H54 (cell line): ENCODE data around the gene TMEM255B.

ENCODE experiments used
- DNase-seq: peaks from one replicate; pipeline ENCODE4 v3.0.0; 2011; ENCODE audit warnings: low spot score, mixed read lengths; ENCODE audit not compliant: insufficient read length
- FAIRE-seq: peaks from 3 replicates; lab custom pipeline; 2011; peaks lifted over from hg19 to GRCh38; lab: Jason Lieb, UNC
- POLR2A ChIP-seq: IDR thresholded peaks from 2 replicates; pipeline ENCODE4 v1.6.1; 2011; ENCODE audit warnings: low read depth, mild to moderate bottlenecking, low read length

TMEM255B gene

GRCh38 chr13:113801289-113801961, 42.4 kb downstream of the TMEM255B start:
- no peak for FAIRE-seq
- no peak for TF ChIP-seq POLR2A
- DNase-seq, result no peak

- peak; percentile 87 for DNase-seq
- no peak for TF ChIP-seq POLR2A
- FAIRE-seq, result peak; percentile 15
Measured at GRCh38 chr13:113802090-113802531, 43.1 kb downstream of the TMEM255B start.

- DNase-seq (no peak), FAIRE-seq (no peak)
- no peak for TF ChIP-seq POLR2A
Measured at GRCh38 chr13:113802761-113803160, 43.7 kb downstream of the TMEM255B start.

- no peak for FAIRE-seq
Measured at GRCh38 chr13:113803409-113804016, 44.5 kb downstream of the TMEM255B start.

GRCh38 chr13:113804017-113804702, 45.1 kb downstream of the TMEM255B start:
- TF ChIP-seq POLR2A, result no peak
- DNase-seq, result peak; percentile 89
- FAIRE-seq, result peak; percentile 77

More at GRCh38 chr13:113803409-113804016, 44.5 kb downstream of the TMEM255B start:
- no peak for DNase-seq
- TF ChIP-seq POLR2A, result no peak

DNA sequence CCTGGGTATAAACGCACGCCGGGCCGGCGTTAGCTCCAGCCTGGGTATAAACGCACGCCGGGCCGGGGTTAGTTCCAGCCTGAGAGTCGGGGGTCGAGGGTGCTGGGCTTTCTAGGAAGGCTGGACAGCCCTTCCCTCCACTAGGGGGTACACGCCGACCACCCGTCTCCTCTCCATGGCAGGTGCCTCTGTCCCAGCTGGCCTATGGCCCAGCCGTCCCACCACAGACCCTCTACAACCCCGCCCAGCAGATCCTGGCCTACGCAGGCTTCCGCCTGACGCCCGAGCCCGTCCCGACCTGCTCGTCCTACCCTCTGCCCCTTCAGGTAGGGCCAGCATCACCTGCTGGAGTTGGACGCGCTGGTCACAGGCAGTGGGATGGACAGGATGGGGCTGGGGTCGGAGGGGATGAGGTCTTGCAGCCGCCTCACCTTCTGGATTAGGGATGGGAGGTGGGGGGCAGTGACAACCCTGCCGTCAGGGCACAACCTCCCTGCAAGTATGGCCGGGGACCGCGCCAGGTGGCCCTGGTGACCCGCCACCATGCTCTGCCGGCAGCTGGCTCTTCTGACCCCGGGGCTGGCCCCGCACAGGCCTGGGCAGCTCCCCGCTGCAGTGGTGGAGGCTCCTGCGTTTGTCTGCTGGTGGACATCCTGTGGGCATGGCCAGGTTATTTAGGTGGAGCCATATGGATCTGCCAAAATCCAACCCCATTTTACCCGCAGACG, 45.8 kb downstream of the TMEM255B start:
- FAIRE-seq, result no peak
- no peak for DNase-seq
- no peak for TF ChIP-seq POLR2A

GRCh38 chr13:113805431-113806103, 46.5 kb downstream of the TMEM255B start:
- no peak for DNase-seq
- no peak for FAIRE-seq
- no peak for TF ChIP-seq POLR2A

- FAIRE-seq (no peak), DNase-seq (no peak)
- TF ChIP-seq POLR2A, result no peak
Measured at GRCh38 chr13:113806104-113806471, 47.1 kb downstream of the TMEM255B start.

DNA sequence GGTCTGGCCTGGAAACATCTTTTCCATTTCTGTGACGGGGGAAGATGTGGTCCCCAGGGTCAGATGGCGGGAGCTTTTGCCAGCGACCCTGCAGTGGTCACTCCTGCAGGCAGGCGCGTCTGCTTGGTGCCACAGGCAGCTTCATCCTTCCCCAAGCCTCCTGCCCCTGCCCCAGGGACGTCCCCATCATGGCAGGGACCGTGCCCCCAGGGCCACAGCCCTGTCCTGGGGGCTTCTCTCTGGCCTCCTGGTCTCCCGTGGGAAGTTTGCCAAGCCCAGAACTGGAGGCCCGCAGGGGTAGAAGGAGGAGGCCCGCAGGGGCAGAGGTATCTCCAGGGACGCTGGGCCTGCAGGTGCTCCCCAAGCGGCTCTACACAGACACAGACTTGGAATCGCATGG, 47.5 kb downstream of the TMEM255B start:
- TF ChIP-seq POLR2A, result no peak
- FAIRE-seq, result no peak
- no peak for DNase-seq

DNA sequence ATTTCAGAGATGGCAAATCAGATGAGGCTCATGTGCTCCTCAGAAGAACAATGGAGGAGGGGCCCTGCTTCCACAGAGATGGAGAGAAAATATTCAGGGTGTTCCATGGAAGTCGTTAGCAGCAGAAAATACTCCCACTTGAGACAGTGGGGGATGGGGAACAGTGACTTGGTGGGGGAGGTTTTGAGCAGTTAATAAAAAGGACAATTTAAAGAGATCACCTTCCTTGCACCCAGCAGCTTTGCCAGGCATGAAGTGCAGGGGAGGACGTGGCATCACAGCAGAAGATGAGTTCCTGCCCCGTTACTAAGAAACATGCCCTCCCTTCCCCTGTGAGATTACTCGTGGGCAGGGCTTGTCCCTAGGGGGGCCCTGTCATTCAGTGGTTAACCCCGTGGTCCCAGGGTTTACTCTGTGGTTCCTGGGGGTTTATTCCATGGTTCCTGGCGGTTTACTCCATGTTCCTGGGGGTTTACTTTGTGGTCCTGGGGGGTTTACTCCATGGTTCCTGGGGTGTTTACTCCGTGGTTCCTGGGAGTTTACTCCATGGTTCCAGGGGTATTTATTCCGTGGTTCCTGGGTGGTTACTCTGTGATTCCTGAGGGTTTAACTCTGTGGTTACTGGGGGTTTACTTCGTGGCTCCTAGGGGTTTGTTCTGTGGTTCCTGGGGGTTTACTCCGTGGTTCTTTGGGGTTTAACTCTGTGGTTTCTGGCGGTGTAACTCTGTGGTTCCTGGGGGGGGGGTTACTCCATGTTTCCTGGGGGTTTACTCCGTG, 49.2 kb downstream of the TMEM255B start:
- no peak for DNase-seq
- FAIRE-seq, result no peak
- no peak for TF ChIP-seq POLR2A

- FAIRE-seq (no peak), DNase-seq (no peak)
- no peak for TF ChIP-seq POLR2A
Measured at GRCh38 chr13:113809934-113810333, 50.9 kb downstream of the TMEM255B start.

DNA sequence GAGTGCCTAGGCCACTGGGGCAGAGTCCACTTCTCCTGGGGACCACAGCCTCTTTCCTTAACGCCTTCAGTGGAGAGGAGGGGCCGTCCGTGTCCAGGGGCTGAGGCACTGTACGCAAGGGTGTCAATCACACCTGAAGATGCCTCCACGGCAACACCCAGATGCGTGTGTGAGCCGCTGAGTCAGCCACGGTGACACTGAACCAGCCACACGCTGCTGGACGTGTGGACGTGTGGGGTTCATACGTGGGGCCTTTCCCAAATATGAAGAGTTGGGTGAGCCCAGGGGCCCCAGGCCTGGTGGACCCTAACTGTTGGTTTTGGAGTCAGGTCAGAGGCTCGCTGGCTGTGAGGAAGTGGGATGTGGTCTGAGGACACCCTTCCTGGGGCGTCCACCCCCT, 51.6 kb downstream of the TMEM255B start:
- DNase-seq (no peak), FAIRE-seq (no peak)

DNA sequence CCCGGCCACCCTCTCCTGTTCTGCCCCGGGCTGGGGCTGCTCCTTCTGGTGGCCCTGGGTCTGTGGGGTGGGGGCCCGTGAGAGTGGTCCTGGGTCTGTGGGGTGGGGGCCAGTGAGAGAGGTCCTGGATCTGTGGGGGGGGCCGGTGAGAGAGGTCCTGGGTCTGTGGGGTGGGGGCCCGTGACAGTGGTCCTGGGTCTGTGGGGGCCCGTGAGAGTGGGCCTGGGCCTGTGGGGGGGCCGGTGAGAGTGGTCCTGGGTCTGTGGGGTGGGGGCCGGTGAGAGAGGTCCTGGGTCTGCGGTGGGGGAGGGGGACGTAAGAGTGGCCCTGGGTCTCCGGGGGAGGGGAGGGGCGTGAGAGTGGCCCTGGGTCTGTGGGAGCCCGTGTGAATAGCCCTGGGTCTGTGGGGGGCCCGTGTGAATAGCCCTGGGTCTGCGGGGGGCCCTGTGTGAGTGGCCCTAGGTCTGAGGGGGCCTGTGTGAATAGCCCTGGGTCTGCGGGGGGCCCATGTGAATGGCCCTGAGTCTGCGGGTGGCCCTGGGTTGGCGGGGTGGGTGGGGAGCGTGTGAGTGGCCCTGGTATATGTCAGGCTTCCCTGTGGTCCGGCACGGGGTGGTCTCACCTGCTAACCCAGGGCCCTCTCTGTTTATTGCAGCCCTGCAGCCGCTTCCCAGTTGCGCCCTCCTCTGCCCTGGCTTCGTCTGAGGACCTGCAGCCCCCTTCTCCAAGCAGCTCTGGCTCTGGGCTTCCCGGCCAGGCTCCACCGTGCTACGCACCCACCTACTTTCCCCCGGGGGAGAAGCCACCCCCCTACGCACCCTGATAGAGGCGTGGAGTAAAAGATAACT, 52.3 kb downstream of the TMEM255B start:
- DNase-seq (no peak), FAIRE-seq (no peak)

More for the DNA sequence above, 51.6 kb downstream of the TMEM255B start:
- no peak for TF ChIP-seq POLR2A

More for the DNA sequence above, 52.3 kb downstream of the TMEM255B start:
- TF ChIP-seq POLR2A, result no peak
